Natural killer cell (primary cell): Measurements from ENCODE around the gene PML. TPM values are rescaled to one million over a fixed set of nuclear protein-coding genes. Genes with fewer than 3 reads are reported as not detected.

ENCODE experiments used
- ATAC-seq, 3 donors: fragments of 150-1000 bp in 2 of 3; fragments of 200-7000 bp in 1 of 3; cut with Tn5 transposase; 1 replicate in 1 of 3; 2 replicates in 2 of 3; pipeline ENCODE4 v1.10.0; 2021; ENCODE audit warnings: mild to moderate bottlenecking in 2 of 3, moderate library complexity in 2 of 3
- DNase-seq, 2 donors: peaks; one replicate each; pipeline versions ENCODE4 v3.0.0 to v3.0.0-alpha.2; 2013 to 2021; ENCODE audit warnings: mixed read lengths in 1 of 2
- H3K27ac ChIP-seq: one replicate; pipeline ENCODE4 v1.5.1; 2013; ENCODE audit warnings: mild to moderate bottlenecking, low read length
- H3K27me3 ChIP-seq: one replicate; pipeline ENCODE4 v1.6.1; 2013; ENCODE audit warnings: low read length; ENCODE audit not compliant: control insufficient read depth, insufficient read depth
- H3K36me3 ChIP-seq: one replicate; pipeline ENCODE4 v1.6.1; 2013; ENCODE audit warnings: low read length; ENCODE audit not compliant: control insufficient read depth, insufficient read depth
- H3K4me1 ChIP-seq: one replicate; pipeline ENCODE4 v1.6.1; 2013; ENCODE audit warnings: low read length; ENCODE audit not compliant: control insufficient read depth, insufficient read depth
- H3K4me3 ChIP-seq: one replicate; pipeline ENCODE4 v1.5.1; 2013; ENCODE audit warnings: low read length
- H3K9me3 ChIP-seq: one replicate; pipeline ENCODE4 v1.6.1; 2013; ENCODE audit warnings: low read length; ENCODE audit not compliant: control insufficient read depth, insufficient read depth
- H3K27ac Mint-ChIP-seq, 2 donors: one replicate each; pipeline ENCODE4 v1.8.0; 2022; ENCODE audit warnings: mild to moderate bottlenecking in 2 of 2, mixed read lengths in 2 of 2, moderate library complexity in 1 of 2
- H3K27me3 Mint-ChIP-seq, 2 donors: one replicate each; pipeline ENCODE4 v1.8.0; 2022; ENCODE audit warnings: low read depth in 2 of 2, mixed read lengths in 2 of 2
- H3K36me3 Mint-ChIP-seq: one replicate; pipeline ENCODE4 v1.8.0; 2022; ENCODE audit warnings: mixed read lengths
- H3K4me1 Mint-ChIP-seq, 2 donors: one replicate each; pipeline ENCODE4 v1.8.0; 2022; ENCODE audit warnings: mixed read lengths in 2 of 2
- H3K4me3 Mint-ChIP-seq: one replicate; pipeline ENCODE4 v1.8.0; 2022; ENCODE audit warnings: mild to moderate bottlenecking, moderate library complexity, mixed read lengths
- H3K9me3 Mint-ChIP-seq, 2 donors: one replicate each; pipeline ENCODE4 v1.8.0; 2022; ENCODE audit warnings: mixed read lengths in 2 of 2
- CTCF ChIP-seq: fragments of 200-600 bp; IDR thresholded peaks from one replicate; pipeline ENCODE4 v1.8.0; 2022; ENCODE audit warnings: antibody characterized with exemption
- WGBS: methylation state at CpG from one replicate; pipeline ENCODE4 v1.1.7; 2013; ENCODE audit warnings: missing lambda C conversion rate; ENCODE audit not compliant: insufficient coverage; 5-methylcytosine and 5-hydroxymethylcytosine counted together
- intact Hi-C: fragments of 100-400 bp; cut with micrococcal nuclease; formaldehyde crosslinking; loops from one replicate; pipeline ENCODE4 v1.14.2; 2022
- total RNA-seq, 4 donors: library from RNA; stranded (reverse); fragments of 120-200 nt in 1 of 4; gene quantifications; one replicate each; pipeline versions ENCODE4 v1.2.3 to v1.2.4, GENCODE V29; 2013 to 2022

The PML gene
- total RNA-seq, 3 donors from 2014 or later (not counting 1 experiment from before 2014, with no cell fraction given), result 65.8 to 68.7 (median 67.6) TPM

- peak within 1 kb of the TSS; percentile 46 for H3K4me3 ChIP-seq
- peak; percentile 92 to 97 for DNase-seq
- TF ChIP-seq CTCF, result peak; percentile 96
- peak; percentile 79 to 90 (median 84) for ATAC-seq
- H3K4me3 Mint-ChIP-seq, result peak within 1 kb of the TSS; percentile 89
- peak within 1 kb of the TSS; percentile 51 to 79 for H3K27ac Mint-ChIP-seq
- peaks cover 36 to 56% of the 10 kb centered on the region in 2 donors for H3K4me1 Mint-ChIP-seq
- intact Hi-C loops, result no loop called here
- H3K27me3 ChIP-seq, result no peaks in the 10 kb centered on the region
- under 1% methylated on average over 72 of the region's 72 CpGs for WGBS
- no peaks in the 10 kb centered on the region for H3K27me3 Mint-ChIP-seq
- H3K27ac ChIP-seq, result peak within 1 kb of the TSS; percentile 35
- peaks cover 2% of the 10 kb centered on the region for H3K36me3 ChIP-seq
- H3K9me3 Mint-ChIP-seq, result no peaks in the 10 kb centered on the region
- H3K36me3 Mint-ChIP-seq, result no peaks in the 10 kb centered on the region
- H3K4me1 ChIP-seq, result peaks cover 47% of the 10 kb centered on the region
- no peaks in the 10 kb centered on the region for H3K9me3 ChIP-seq
These were observed 2.6 kb upstream of the PML start, which contains the start of gene STOML1 for GRCh38 chr15:73991726-73992593. TSS of gene STOML1 (minus strand) at chr15:73992295. CDS start at chr15:73992223, 72 bp downstream.

- Histone ChIP-seq H3K27me3 (no peaks in the 10 kb centered on the region), H3K4me1 (peaks cover 51% of the 10 kb centered on the region), H3K9me3 (no peaks in the 10 kb centered on the region), H3K4me3 (peak overlapping the region; percentile 8), H3K36me3 (peaks cover 2% of the 10 kb centered on the region), H3K27ac (peak overlapping the region; percentile 35)
- 82% methylated on average over 5 of the region's 5 CpGs for WGBS
- Mint-ChIP-seq H3K36me3 (no peaks in the 10 kb centered on the region), H3K9me3 (no peaks in the 10 kb centered on the region), H3K4me3 (peak overlapping the region; percentile 89), H3K27ac (peak overlapping the region; percentile 51 to 79), H3K27me3 (no peaks in the 10 kb centered on the region), H3K4me1 (peaks cover 42 to 61% of the 10 kb centered on the region in 2 donors)
- DNase-seq (peak in 1 of 2 donors; percentile 31), ATAC-seq (no peak)
- TF ChIP-seq CTCF, result peak; percentile 55
- intact Hi-C loops, result no loop called here
These were observed 2.0 kb upstream of the PML start for GRCh38 chr15:73992594-73992898.

GRCh38 chr15:73993211-73993994 lies 1.1 kb upstream of the PML start:
- Mint-ChIP-seq H3K4me3 (peak overlapping the region; percentile 99), H3K27ac (peak overlapping the region; percentile 89 to 95), H3K36me3 (no peaks in the 10 kb centered on the region), H3K4me1 (peaks cover 45 to 67% of the 10 kb centered on the region in 2 donors), H3K27me3 (no peaks in the 10 kb centered on the region), H3K9me3 (no peaks in the 10 kb centered on the region)
- Histone ChIP-seq H3K4me1 (peaks cover 59% of the 10 kb centered on the region), H3K9me3 (no peaks in the 10 kb centered on the region), H3K27ac (no peak overlapping the region), H3K36me3 (peaks cover 9% of the 10 kb centered on the region), H3K4me3 (no peak overlapping the region), H3K27me3 (no peaks in the 10 kb centered on the region)
- DNase-seq, result no peak
- ATAC-seq, result no peak
- intact Hi-C loops, result no loop called here
- TF ChIP-seq CTCF, result no peak
- WGBS, result 96% methylated on average over 10 of the region's 10 CpGs
